ENCODE data around the gene NOTUM. TPM values are rescaled to one million over a fixed set of nuclear protein-coding genes. Genes with fewer than 3 reads are reported as not detected.
A peak's percentile ranks its signal among the peaks of the same experiment; 100 is the strongest.

The NOTUM gene
- total and polyA plus RNA-seq, 9 donors: 0.05 to 0.36 (median 0.22) TPM; not detected in 5

DNA sequence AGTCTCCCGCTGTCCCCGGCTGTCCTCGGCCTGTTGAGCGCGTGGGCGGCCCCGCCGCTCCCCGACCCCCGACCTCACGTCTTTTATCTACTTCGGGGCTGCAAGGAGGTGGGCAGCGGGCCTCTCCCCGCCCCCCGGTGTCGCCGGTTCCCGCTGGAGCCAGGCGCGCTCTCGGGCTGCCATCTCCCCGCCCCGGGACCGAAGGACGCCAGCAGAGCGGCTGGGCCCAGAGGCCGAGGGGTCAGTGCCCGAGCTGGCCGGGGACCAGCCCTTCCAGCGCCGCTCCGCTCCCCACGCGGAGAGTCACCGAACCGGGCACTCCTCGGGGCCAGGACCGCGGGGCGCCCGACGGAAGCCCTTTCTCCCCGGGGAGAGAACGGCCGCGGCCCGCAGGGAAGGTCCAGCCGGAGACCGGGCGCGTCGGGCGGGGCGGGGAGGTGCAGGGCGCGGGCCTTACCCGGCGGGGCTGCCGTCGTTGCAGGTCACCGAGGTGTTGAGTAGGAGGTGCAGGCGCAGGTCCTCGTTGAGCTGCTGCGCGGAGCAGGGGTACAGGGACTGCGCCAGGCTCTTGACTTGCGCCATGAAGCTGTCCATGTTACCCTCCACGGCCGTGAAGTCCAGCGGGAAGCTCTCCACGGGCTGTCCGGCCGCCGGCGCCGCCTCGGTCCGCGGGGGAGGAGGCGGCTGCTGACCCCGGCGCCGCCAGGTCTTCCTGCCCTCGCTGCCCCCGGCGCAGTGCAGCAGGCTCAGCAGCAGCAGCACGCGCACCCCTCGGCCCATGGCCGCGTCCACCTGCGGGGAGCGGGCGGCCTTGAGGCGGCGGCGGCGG lies 643 bp downstream of the NOTUM start:
- Histone ChIP-seq H3K4me1 (ENCODE audit: insufficient read depth) (no peaks in the 10 kb centered on the region), H3K4me3 (no peak overlapping the region), H3K36me3 (no peaks in the 10 kb centered on the region), H3K9me3 (no peaks in the 10 kb centered on the region), H3K27me3 (peaks cover 5% of the 10 kb centered on the region), H3K27ac (no peak overlapping the region)
- TF ChIP-seq POLR2A (IDR thresholded peaks at IDR 0.05): no peak
- TF ChIP-seq, protein P1, sequence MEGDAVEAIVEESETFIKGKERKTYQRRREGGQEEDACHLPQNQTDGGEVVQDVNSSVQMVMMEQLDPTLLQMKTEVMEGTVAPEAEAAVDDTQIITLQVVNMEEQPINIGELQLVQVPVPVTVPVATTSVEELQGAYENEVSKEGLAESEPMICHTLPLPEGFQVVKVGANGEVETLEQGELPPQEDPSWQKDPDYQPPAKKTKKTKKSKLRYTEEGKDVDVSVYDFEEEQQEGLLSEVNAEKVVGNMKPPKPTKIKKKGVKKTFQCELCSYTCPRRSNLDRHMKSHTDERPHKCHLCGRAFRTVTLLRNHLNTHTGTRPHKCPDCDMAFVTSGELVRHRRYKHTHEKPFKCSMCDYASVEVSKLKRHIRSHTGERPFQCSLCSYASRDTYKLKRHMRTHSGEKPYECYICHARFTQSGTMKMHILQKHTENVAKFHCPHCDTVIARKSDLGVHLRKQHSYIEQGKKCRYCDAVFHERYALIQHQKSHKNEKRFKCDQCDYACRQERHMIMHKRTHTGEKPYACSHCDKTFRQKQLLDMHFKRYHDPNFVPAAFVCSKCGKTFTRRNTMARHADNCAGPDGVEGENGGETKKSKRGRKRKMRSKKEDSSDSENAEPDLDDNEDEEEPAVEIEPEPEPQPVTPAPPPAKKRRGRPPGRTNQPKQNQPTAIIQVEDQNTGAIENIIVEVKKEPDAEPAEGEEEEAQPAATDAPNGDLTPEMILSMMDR (IDR thresholded peaks at IDR 0.05): no peak
- no peak for TF ChIP-seq EP300 (IDR thresholded peaks at IDR 0.05)
- intact Hi-C loops (cut with DNase I): loop anchor here in 3 of 4 donors (5.0 kb wide), 3 partner anchors 42 to 192 kb away; no protein-coding TSS in a partner anchor
- DNase-seq: peak in 2 of 5 donors; percentile 25 to 42
- WGBS, 3 donors: 1% methylated on average over 63 to 98 of the region's 98 CpGs

DNA sequence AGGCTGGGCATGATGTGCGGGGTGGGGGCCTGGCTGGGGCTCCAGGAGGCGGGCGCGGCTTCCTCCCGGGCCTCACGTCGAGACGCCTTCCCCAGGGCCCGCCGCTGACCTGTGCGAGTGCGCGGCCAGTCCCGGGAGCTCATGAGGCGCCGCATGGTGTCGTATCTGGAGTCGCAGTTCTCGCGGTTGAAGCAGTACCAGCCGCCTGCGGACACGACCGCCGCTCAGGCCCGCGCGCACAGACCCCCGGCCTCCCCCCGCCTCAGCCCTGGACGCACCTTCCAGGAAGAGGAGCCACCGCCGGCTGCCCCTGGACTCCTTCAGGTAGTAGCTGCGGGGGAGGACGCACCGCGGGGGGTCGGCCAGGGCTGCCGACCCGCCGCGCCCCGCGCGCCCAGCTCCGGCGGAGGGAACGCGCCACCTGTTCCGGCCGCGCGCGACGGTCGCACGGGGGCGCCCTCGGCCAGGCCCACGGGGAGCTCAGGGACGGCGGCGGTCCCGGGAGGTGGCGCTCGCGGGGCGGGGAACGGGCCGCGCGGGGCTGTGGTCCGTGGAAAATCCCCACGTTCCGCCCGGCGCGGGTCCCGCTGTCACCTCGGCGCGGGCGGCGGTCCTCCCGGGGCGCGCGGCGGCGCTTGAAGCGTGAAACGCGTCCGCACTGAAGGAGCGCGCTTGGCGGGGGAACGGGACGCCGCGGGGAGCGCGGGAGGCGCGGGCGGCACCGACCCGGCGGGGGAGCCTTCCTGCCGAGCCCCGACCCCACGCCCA lies 1.4 kb downstream of the NOTUM start:
- H3K9me3 ChIP-seq: no peaks in the 10 kb centered on the region
- H3K36me3 ChIP-seq: no peaks in the 10 kb centered on the region
- TF ChIP-seq EP300 (IDR thresholded peaks at IDR 0.05): no peak
- TF ChIP-seq POLR2A (IDR thresholded peaks at IDR 0.05): peak; percentile 21
- TF ChIP-seq, protein P1 (IDR thresholded peaks at IDR 0.05): peak in 2 of 3 donors; percentile 95 to 96
- H3K27me3 ChIP-seq: peaks cover 5% of the 10 kb centered on the region
- no peaks in the 10 kb centered on the region for H3K4me1 ChIP-seq (ENCODE audit: insufficient read depth)
- intact Hi-C loops (cut with DNase I): loop anchor here (2.0 to 10.0 kb wide), 5 partner anchors 43 to 195 kb away; no protein-coding TSS in a partner anchor
- 0 to 1% (median 1%) methylated on average over 35 to 111 of the region's 112 CpGs for WGBS, 3 donors
- no peak overlapping the region for H3K27ac ChIP-seq
- DNase-seq: peak; percentile 47 to 80 (median 73)
- H3K4me3 ChIP-seq: peak overlapping the region; percentile 9

- WGBS, 3 donors: 48 to 63% (median 61%) methylated on average over 10 to 15 of the region's 15 CpGs
- TF ChIP-seq EP300 (IDR thresholded peaks at IDR 0.05): no peak
- no peak for TF ChIP-seq POLR2A (IDR thresholded peaks at IDR 0.05)
- TF ChIP-seq, protein P1 (IDR thresholded peaks at IDR 0.05): no peak
- Histone ChIP-seq H3K4me3 (no peak overlapping the region), H3K4me1 (ENCODE audit: insufficient read depth) (no peaks in the 10 kb centered on the region), H3K27me3 (peaks cover 5% of the 10 kb centered on the region), H3K36me3 (no peaks in the 10 kb centered on the region), H3K27ac (no peak overlapping the region), H3K9me3 (no peaks in the 10 kb centered on the region)
- intact Hi-C loops (cut with DNase I): loop anchor here in 3 of 4 donors (2.0 to 10.0 kb wide), 2 partner anchors 62 to 196 kb away; no protein-coding TSS in a partner anchor
- no peak for DNase-seq
These were observed 2.2 kb downstream of the NOTUM start for GRCh38 chr17:81958633-81959342.

All from ovary (tissue), 9 donors.